CD4-positive, CD25-positive, alpha-beta regulatory T cell (primary cell): ENCODE results near the gene LPAR3. TPM values are rescaled to one million over a fixed set of nuclear protein-coding genes. Genes with fewer than 3 reads are reported as not detected.

Source experiments
- ATAC-seq, 2 donors: fragments of 150-1000 bp; cut with Tn5 transposase; one replicate each; pipeline ENCODE4 v1.10.0; 2021; ENCODE audit warnings: low read depth in 2 of 2, moderate number of reproducible peaks in 2 of 2, moderate library complexity in 1 of 2
- DNase-seq, 3 donors: peaks; one replicate each; pipeline versions ENCODE4 v3.0.0 to v3.0.0-alpha.2; 2012 to 2022; ENCODE audit warnings: mixed read lengths in 1 of 3
- H3K27ac ChIP-seq: one replicate; pipeline ENCODE4 v1.7.0; 2013; ENCODE audit warnings: mild to moderate bottlenecking, low read length; ENCODE audit not compliant: insufficient read depth, poor library complexity, severe bottlenecking
- H3K27me3 ChIP-seq: one replicate; pipeline ENCODE4 v1.7.0; 2013; ENCODE audit warnings: low read length; ENCODE audit not compliant: control insufficient read depth, insufficient read depth
- H3K36me3 ChIP-seq: one replicate; pipeline ENCODE4 v1.7.0; 2013; ENCODE audit warnings: mild to moderate bottlenecking, low read length, moderate library complexity; ENCODE audit not compliant: control insufficient read depth, insufficient read depth
- H3K4me1 ChIP-seq: 2 replicates; pipeline ENCODE4 v1.7.0; 2013; ENCODE audit warnings: mild to moderate bottlenecking, low read length; ENCODE audit not compliant: insufficient read depth, control insufficient read depth, poor library complexity, severe bottlenecking
- H3K4me3 ChIP-seq: one replicate; pipeline ENCODE4 v1.7.0; 2013; ENCODE audit warnings: low read depth, mild to moderate bottlenecking, low read length, moderate library complexity
- H3K9me3 ChIP-seq, 2 experiments: 1 replicate in 1 of 2; 2 replicates in 1 of 2; pipeline ENCODE4 v1.7.0; 2013; ENCODE audit warnings: low read length in 2 of 2, mild to moderate bottlenecking in 1 of 2, moderate library complexity in 1 of 2; ENCODE audit not compliant: control insufficient read depth in 2 of 2
- H3K27ac Mint-ChIP-seq, 3 donors: one replicate each; pipeline ENCODE4 v1.8.0; 2020 to 2022; ENCODE audit warnings: mild to moderate bottlenecking in 3 of 3, mixed read lengths in 3 of 3, moderate library complexity in 2 of 3
- H3K27me3 Mint-ChIP-seq: one replicate; pipeline ENCODE4 v1.8.0; 2022; ENCODE audit warnings: mild to moderate bottlenecking, mixed read lengths
- H3K36me3 Mint-ChIP-seq: one replicate; pipeline ENCODE4 v1.8.0; 2020; ENCODE audit warnings: mixed read lengths
- H3K4me1 Mint-ChIP-seq, 4 donors: one replicate each; pipeline ENCODE4 v1.8.0; 2020 to 2022; ENCODE audit warnings: mixed read lengths in 4 of 4, mild to moderate bottlenecking in 1 of 4
- H3K4me3 Mint-ChIP-seq, 4 donors: one replicate each; pipeline ENCODE4 v1.8.0; 2020 to 2022; ENCODE audit warnings: mild to moderate bottlenecking in 4 of 4, mixed read lengths in 4 of 4, moderate library complexity in 3 of 4
- H3K9me3 Mint-ChIP-seq, 7 donors: one replicate each; pipeline ENCODE4 v1.8.0; 2020 to 2022; ENCODE audit warnings: mixed read lengths in 7 of 7, mild to moderate bottlenecking in 3 of 7, moderate library complexity in 2 of 7
- polyA plus RNA-seq, 4 donors: library from polyadenylated mRNA; unstranded; fragments of 300-500 nt; fragmentation: Illumina TruSeq; gene quantifications; one replicate each; pipeline ENCODE4 v1.2.3, GENCODE V29; 2021
- total RNA-seq: library from RNA; stranded (reverse); gene quantifications from one replicate; pipeline ENCODE4 v1.2.3, GENCODE V29; 2022

LPAR3 gene
- total and polyA plus RNA-seq, 5 donors from 2014 or later: 0.32 TPM; not detected in 4

GRCh38 chr1:84833194-84833593 lies 59.8 kb downstream of the LPAR3 start:
- Histone ChIP-seq H3K9me3 (no peaks in the 10 kb centered on the region), H3K27me3 (peaks cover 2% of the 10 kb centered on the region), H3K4me1 (no peaks in the 10 kb centered on the region), H3K27ac (no peak overlapping the region), H3K4me3 (no peak overlapping the region), H3K36me3 (no peaks in the 10 kb centered on the region)
- H3K27ac Mint-ChIP-seq: no peak overlapping the region
- no peaks in the 10 kb centered on the region for H3K4me1 Mint-ChIP-seq
- no peaks in the 10 kb centered on the region for H3K36me3 Mint-ChIP-seq
- peaks cover 16% of the 10 kb centered on the region for H3K27me3 Mint-ChIP-seq
- DNase-seq (no peak), ATAC-seq (no peak)
- H3K4me3 Mint-ChIP-seq: no peak overlapping the region
- no peaks in the 10 kb centered on the region for H3K9me3 Mint-ChIP-seq

GRCh38 chr1:84830136-84830535 lies 62.9 kb downstream of the LPAR3 start:
- peaks cover 11% of the 10 kb centered on the region for H3K27me3 Mint-ChIP-seq
- H3K4me1 Mint-ChIP-seq: no peaks in the 10 kb centered on the region
- no peaks in the 10 kb centered on the region for H3K36me3 Mint-ChIP-seq

GRCh38 chr1:84827976-84828375 lies 65.0 kb downstream of the LPAR3 start:
- Mint-ChIP-seq H3K4me1 (no peaks in the 10 kb centered on the region), H3K27ac (no peak overlapping the region), H3K4me3 (no peak overlapping the region), H3K36me3 (no peaks in the 10 kb centered on the region), H3K9me3 (peaks cover 0 to 2% (median 0%) of the 10 kb centered on the region in 7 donors), H3K27me3 (peaks cover 11% of the 10 kb centered on the region)
- Histone ChIP-seq H3K4me1 (no peaks in the 10 kb centered on the region), H3K36me3 (no peaks in the 10 kb centered on the region), H3K27ac (no peak overlapping the region), H3K9me3 (no peaks in the 10 kb centered on the region), H3K4me3 (no peak overlapping the region), H3K27me3 (no peaks in the 10 kb centered on the region)
- DNase-seq (no peak), ATAC-seq (no peak)

More at GRCh38 chr1:84830136-84830535, 62.9 kb downstream of the LPAR3 start:
- H3K27ac Mint-ChIP-seq: no peak overlapping the region
- H3K4me3 Mint-ChIP-seq: no peak overlapping the region
- DNase-seq (no peak), ATAC-seq (no peak)
- H3K4me1 ChIP-seq: no peaks in the 10 kb centered on the region
- no peaks in the 10 kb centered on the region for H3K9me3 ChIP-seq
- H3K36me3 ChIP-seq: no peaks in the 10 kb centered on the region
- H3K9me3 Mint-ChIP-seq: no peaks in the 10 kb centered on the region
- no peak overlapping the region for H3K4me3 ChIP-seq
- peaks cover 2% of the 10 kb centered on the region for H3K27me3 ChIP-seq
- H3K27ac ChIP-seq: no peak overlapping the region

GRCh38 chr1:84827555-84827954 lies 65.5 kb downstream of the LPAR3 start:
- no peak overlapping the region for H3K27ac Mint-ChIP-seq

GRCh38 chr1:84825161-84825560 lies 67.8 kb downstream of the LPAR3 start:
- Mint-ChIP-seq H3K27ac (no peak overlapping the region), H3K27me3 (peaks cover 15% of the 10 kb centered on the region), H3K4me1 (no peaks in the 10 kb centered on the region), H3K4me3 (no peak overlapping the region), H3K36me3 (no peaks in the 10 kb centered on the region), H3K9me3 (peaks cover 0 to 2% (median 0%) of the 10 kb centered on the region in 7 donors)
- no peak for DNase-seq
- ATAC-seq: no peak
- Histone ChIP-seq H3K36me3 (no peaks in the 10 kb centered on the region), H3K27me3 (no peaks in the 10 kb centered on the region), H3K9me3 (no peaks in the 10 kb centered on the region), H3K27ac (no peak overlapping the region), H3K4me3 (no peak overlapping the region), H3K4me1 (no peaks in the 10 kb centered on the region)

More at GRCh38 chr1:84827555-84827954, 65.5 kb downstream of the LPAR3 start:
- Mint-ChIP-seq H3K9me3 (peaks cover 0 to 2% (median 0%) of the 10 kb centered on the region in 7 donors), H3K27me3 (peaks cover 11% of the 10 kb centered on the region), H3K4me1 (no peaks in the 10 kb centered on the region), H3K36me3 (no peaks in the 10 kb centered on the region), H3K4me3 (no peak overlapping the region)
- H3K36me3 ChIP-seq: no peaks in the 10 kb centered on the region
- no peak overlapping the region for H3K27ac ChIP-seq
- no peak overlapping the region for H3K4me3 ChIP-seq
- DNase-seq (no peak), ATAC-seq (no peak)
- H3K4me1 ChIP-seq: no peaks in the 10 kb centered on the region
- no peaks in the 10 kb centered on the region for H3K9me3 ChIP-seq
- H3K27me3 ChIP-seq: no peaks in the 10 kb centered on the region

GRCh38 chr1:84823991-84824390 lies 69.0 kb downstream of the LPAR3 start:
- H3K27ac Mint-ChIP-seq: no peak overlapping the region
- peaks cover 0 to under 1% (median 0%) of the 10 kb centered on the region in 4 donors for H3K4me1 Mint-ChIP-seq
- peaks cover 0 to 2% (median 0%) of the 10 kb centered on the region in 7 donors for H3K9me3 Mint-ChIP-seq
- Histone ChIP-seq H3K36me3 (no peaks in the 10 kb centered on the region), H3K27ac (no peak overlapping the region), H3K27me3 (no peaks in the 10 kb centered on the region), H3K9me3 (no peaks in the 10 kb centered on the region), H3K4me1 (no peaks in the 10 kb centered on the region), H3K4me3 (no peak overlapping the region)
- no peak for ATAC-seq
- no peak for DNase-seq
- H3K4me3 Mint-ChIP-seq: no peak overlapping the region
- H3K36me3 Mint-ChIP-seq: no peaks in the 10 kb centered on the region
- peaks cover 11% of the 10 kb centered on the region for H3K27me3 Mint-ChIP-seq

- Mint-ChIP-seq H3K27ac (no peak overlapping the region), H3K4me3 (no peak overlapping the region), H3K36me3 (no peaks in the 10 kb centered on the region), H3K27me3 (peaks cover 6% of the 10 kb centered on the region), H3K4me1 (peaks cover 0 to 2% (median 0%) of the 10 kb centered on the region in 4 donors), H3K9me3 (peaks cover 0 to 2% (median 0%) of the 10 kb centered on the region in 7 donors)
- Histone ChIP-seq H3K27me3 (no peaks in the 10 kb centered on the region), H3K9me3 (no peaks in the 10 kb centered on the region), H3K4me1 (no peaks in the 10 kb centered on the region), H3K4me3 (no peak overlapping the region), H3K36me3 (no peaks in the 10 kb centered on the region), H3K27ac (no peak overlapping the region)
- DNase-seq (no peak), ATAC-seq (no peak)
These were observed 69.5 kb downstream of the LPAR3 start for GRCh38 chr1:84823511-84823910.

- Mint-ChIP-seq H3K27ac (no peak overlapping the region), H3K9me3 (no peaks in the 10 kb centered on the region), H3K36me3 (no peaks in the 10 kb centered on the region), H3K4me3 (no peak overlapping the region), H3K4me1 (no peaks in the 10 kb centered on the region), H3K27me3 (peaks cover 17% of the 10 kb centered on the region)
- DNase-seq (no peak), ATAC-seq (no peak)
- H3K9me3 ChIP-seq: no peaks in the 10 kb centered on the region
- H3K27ac ChIP-seq: no peak overlapping the region
- H3K4me1 ChIP-seq: no peaks in the 10 kb centered on the region
- H3K36me3 ChIP-seq: no peaks in the 10 kb centered on the region
- H3K27me3 ChIP-seq: peaks cover 7% of the 10 kb centered on the region
- H3K4me3 ChIP-seq: no peak overlapping the region
These were observed 82.7 kb downstream of the LPAR3 start for GRCh38 chr1:84810343-84810742.
